Measurements from ENCODE around the gene SCP2.

- TF ChIP-seq, protein P1, sequence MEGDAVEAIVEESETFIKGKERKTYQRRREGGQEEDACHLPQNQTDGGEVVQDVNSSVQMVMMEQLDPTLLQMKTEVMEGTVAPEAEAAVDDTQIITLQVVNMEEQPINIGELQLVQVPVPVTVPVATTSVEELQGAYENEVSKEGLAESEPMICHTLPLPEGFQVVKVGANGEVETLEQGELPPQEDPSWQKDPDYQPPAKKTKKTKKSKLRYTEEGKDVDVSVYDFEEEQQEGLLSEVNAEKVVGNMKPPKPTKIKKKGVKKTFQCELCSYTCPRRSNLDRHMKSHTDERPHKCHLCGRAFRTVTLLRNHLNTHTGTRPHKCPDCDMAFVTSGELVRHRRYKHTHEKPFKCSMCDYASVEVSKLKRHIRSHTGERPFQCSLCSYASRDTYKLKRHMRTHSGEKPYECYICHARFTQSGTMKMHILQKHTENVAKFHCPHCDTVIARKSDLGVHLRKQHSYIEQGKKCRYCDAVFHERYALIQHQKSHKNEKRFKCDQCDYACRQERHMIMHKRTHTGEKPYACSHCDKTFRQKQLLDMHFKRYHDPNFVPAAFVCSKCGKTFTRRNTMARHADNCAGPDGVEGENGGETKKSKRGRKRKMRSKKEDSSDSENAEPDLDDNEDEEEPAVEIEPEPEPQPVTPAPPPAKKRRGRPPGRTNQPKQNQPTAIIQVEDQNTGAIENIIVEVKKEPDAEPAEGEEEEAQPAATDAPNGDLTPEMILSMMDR (conservative IDR thresholded peaks at IDR 0.05; ENCODE audit: low read length): no peak
- TF ChIP-seq EZH2phosphoT487 (IDR thresholded peaks at IDR 0.05; ENCODE audit: borderline replicate concordance, low read depth, low read length): no peak
These were observed 143.5 kb downstream of the SCP2 start for GRCh38 chr1:53070621-53071020.

All from OCI-LY7 (cell line).